ENCODE measurements around the gene SLC10A7.

Gene SLC10A7

GRCh38 chr4:146327859-146328650, 193.7 kb downstream of the SLC10A7 start:
- H2BK5ac ChIP-seq (ENCODE audit: low read depth, low read length, poor library complexity, severe bottlenecking) = no peak overlapping the region
- no peaks in the 10 kb centered on the region for H3K9me3 ChIP-seq (ENCODE audit: control insufficient read depth, low read length)
- no peak overlapping the region for H2AFZ ChIP-seq (ENCODE audit: low read depth, low read length)
- H3K79me1 ChIP-seq (replicated peaks; ENCODE audit: low read length, poor library complexity, severe bottlenecking) = peaks cover 5% of the 10 kb centered on the region
- H3K4me3 ChIP-seq (ENCODE audit: insufficient read depth in 1 of 2, low read depth in 1 of 2, low read length in 2 of 2) = no peak overlapping the region
- peak overlapping the region; percentile 73 for H4K91ac ChIP-seq (ENCODE audit: low read length)
- H2BK12ac ChIP-seq (ENCODE audit: low read length in 2 of 2) = peak overlapping the region; percentile 28 to 42
- H3K14ac ChIP-seq (ENCODE audit: low read length in 2 of 2) = peak overlapping the region in 1 of 2 experiments; percentile 13
- no peaks in the 10 kb centered on the region for H3K36me3 ChIP-seq (ENCODE audit: control insufficient read depth in 1 of 2, insufficient read depth in 2 of 2, low read depth in 1 of 2, low read length in 2 of 2)
- H3K4ac ChIP-seq (ENCODE audit: low read depth in 1 of 2, low read length in 2 of 2) = no peak overlapping the region
- no peak for DNase-seq
- H3K18ac ChIP-seq (ENCODE audit: low read depth in 1 of 2, low read length in 2 of 2) = peak overlapping the region in 1 of 2 experiments; percentile 31
- peak overlapping the region; percentile 8 for H3K27ac ChIP-seq (ENCODE audit: low read length, poor library complexity, severe bottlenecking)
- no peaks in the 10 kb centered on the region for H3K27me3 ChIP-seq (ENCODE audit: control insufficient read depth in 1 of 2, insufficient read depth in 1 of 2, low read length in 2 of 2)
- H3K4me1 ChIP-seq (ENCODE audit: control insufficient read depth, insufficient read depth, low read depth, low read length) = peaks cover 4% of the 10 kb centered on the region
- 84% methylated on average over 6 of the region's 6 CpGs for WGBS
- H2AK5ac ChIP-seq (ENCODE audit: low read length, severe bottlenecking) = peak overlapping the region; percentile 0
- no peak overlapping the region for H4K8ac ChIP-seq (ENCODE audit: low read length)
- no peak overlapping the region for H2BK120ac ChIP-seq (ENCODE audit: low read depth, low read length)
- H3K23ac ChIP-seq (ENCODE audit: low read length in 2 of 2) = no peak overlapping the region
- no peak overlapping the region for H3K9ac ChIP-seq (ENCODE audit: low read length)
- no peak overlapping the region for H3K4me2 ChIP-seq (ENCODE audit: low read length, poor library complexity, severe bottlenecking)
- no peak overlapping the region for H2BK15ac ChIP-seq (ENCODE audit: low read depth, poor library complexity, severe bottlenecking)

GRCh38 chr4:146318894-146319293, 202.8 kb downstream of the SLC10A7 start:
- H4K91ac ChIP-seq (ENCODE audit: low read length) = no peak overlapping the region
- no peak for DNase-seq
- H2AFZ ChIP-seq (ENCODE audit: low read depth, low read length) = no peak overlapping the region
- H3K27ac ChIP-seq (ENCODE audit: low read length, poor library complexity, severe bottlenecking) = no peak overlapping the region
- H4K8ac ChIP-seq (ENCODE audit: low read length) = no peak overlapping the region
- no peaks in the 10 kb centered on the region for H3K27me3 ChIP-seq (ENCODE audit: control insufficient read depth in 1 of 2, insufficient read depth in 1 of 2, low read length in 2 of 2)
- H2BK5ac ChIP-seq (ENCODE audit: low read depth, low read length, poor library complexity, severe bottlenecking) = no peak overlapping the region
- no peaks in the 10 kb centered on the region for H3K4me1 ChIP-seq (ENCODE audit: control insufficient read depth, insufficient read depth, low read depth, low read length)
- H2AK5ac ChIP-seq (ENCODE audit: low read length, severe bottlenecking) = no peak overlapping the region
- H3K79me1 ChIP-seq (replicated peaks; ENCODE audit: low read length, poor library complexity, severe bottlenecking) = peaks cover 3% of the 10 kb centered on the region
- no peak overlapping the region for H3K4ac ChIP-seq (ENCODE audit: low read depth in 1 of 2, low read length in 2 of 2)
- H3K23ac ChIP-seq (ENCODE audit: low read length in 2 of 2) = no peak overlapping the region
- no peak overlapping the region for H2BK120ac ChIP-seq (ENCODE audit: low read depth, low read length)
- H3K9me3 ChIP-seq (ENCODE audit: control insufficient read depth, low read length) = no peaks in the 10 kb centered on the region
- H3K14ac ChIP-seq (ENCODE audit: low read length in 2 of 2) = no peak overlapping the region
- no peaks in the 10 kb centered on the region for H3K36me3 ChIP-seq (ENCODE audit: control insufficient read depth in 1 of 2, insufficient read depth in 2 of 2, low read depth in 1 of 2, low read length in 2 of 2)
- H2BK12ac ChIP-seq (ENCODE audit: low read length in 2 of 2) = no peak overlapping the region
- no peak overlapping the region for H3K18ac ChIP-seq (ENCODE audit: low read depth in 1 of 2, low read length in 2 of 2)
- H3K4me2 ChIP-seq (ENCODE audit: low read length, poor library complexity, severe bottlenecking) = no peak overlapping the region
- no peak overlapping the region for H3K9ac ChIP-seq (ENCODE audit: low read length)
- no peak overlapping the region for H2BK15ac ChIP-seq (ENCODE audit: low read depth, poor library complexity, severe bottlenecking)
- H3K4me3 ChIP-seq (ENCODE audit: insufficient read depth in 1 of 2, low read depth in 1 of 2, low read length in 2 of 2) = no peak overlapping the region

GRCh38 chr4:146317783-146318182, 204.0 kb downstream of the SLC10A7 start:
- Histone ChIP-seq H2BK5ac (ENCODE audit: low read depth, low read length, poor library complexity, severe bottlenecking) (no peak overlapping the region), H2AK5ac (ENCODE audit: low read length, severe bottlenecking) (no peak overlapping the region), H3K27me3 (ENCODE audit: control insufficient read depth in 1 of 2, insufficient read depth in 1 of 2, low read length in 2 of 2) (no peaks in the 10 kb centered on the region), H2BK120ac (ENCODE audit: low read depth, low read length) (no peak overlapping the region), H3K36me3 (ENCODE audit: control insufficient read depth in 1 of 2, insufficient read depth in 2 of 2, low read depth in 1 of 2, low read length in 2 of 2) (no peaks in the 10 kb centered on the region), H3K4me2 (ENCODE audit: low read length, poor library complexity, severe bottlenecking) (no peak overlapping the region), H4K8ac (ENCODE audit: low read length) (no peak overlapping the region), H3K27ac (ENCODE audit: low read length, poor library complexity, severe bottlenecking) (no peak overlapping the region), H2BK12ac (ENCODE audit: low read length in 2 of 2) (no peak overlapping the region), H3K9ac (ENCODE audit: low read length) (no peak overlapping the region), H4K91ac (ENCODE audit: low read length) (no peak overlapping the region), H3K79me1 (replicated peaks; ENCODE audit: low read length, poor library complexity, severe bottlenecking) (peaks cover 6% of the 10 kb centered on the region), H3K18ac (ENCODE audit: low read depth in 1 of 2, low read length in 2 of 2) (no peak overlapping the region), H3K4ac (ENCODE audit: low read depth in 1 of 2, low read length in 2 of 2) (no peak overlapping the region), H3K4me1 (ENCODE audit: control insufficient read depth, insufficient read depth, low read depth, low read length) (no peaks in the 10 kb centered on the region), H2AFZ (ENCODE audit: low read depth, low read length) (no peak overlapping the region), H2BK15ac (ENCODE audit: low read depth, poor library complexity, severe bottlenecking) (no peak overlapping the region), H3K9me3 (ENCODE audit: control insufficient read depth, low read length) (no peaks in the 10 kb centered on the region), H3K4me3 (ENCODE audit: insufficient read depth in 1 of 2, low read depth in 1 of 2, low read length in 2 of 2) (no peak overlapping the region), H3K23ac (ENCODE audit: low read length in 2 of 2) (no peak overlapping the region), H3K14ac (ENCODE audit: low read length in 2 of 2) (no peak overlapping the region)
- 97% methylated on average over 1 of the region's 1 CpG for WGBS
- DNase-seq = peak; percentile 44

DNA sequence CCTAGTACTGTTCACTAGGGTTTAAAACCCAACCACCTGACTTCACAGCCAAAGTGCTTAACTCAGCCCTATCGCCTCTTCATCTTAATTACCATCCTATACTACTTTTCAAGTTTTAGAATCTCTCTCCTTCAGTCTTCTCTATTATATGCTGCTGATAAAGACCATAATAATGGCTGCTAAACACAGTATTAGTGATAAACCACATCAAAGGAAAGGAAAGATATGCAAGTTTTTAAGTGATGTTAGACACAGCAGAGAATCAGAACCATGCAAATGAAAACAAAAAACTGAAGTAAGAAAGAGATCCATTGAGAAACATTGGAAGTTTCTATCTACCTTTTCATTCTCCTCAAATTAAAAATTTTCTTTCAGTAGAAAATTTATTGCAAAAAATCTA, 206.6 kb downstream of the SLC10A7 start:
- Histone ChIP-seq H3K14ac (ENCODE audit: low read length in 2 of 2) (no peak overlapping the region), H3K23ac (ENCODE audit: low read length in 2 of 2) (no peak overlapping the region), H4K8ac (ENCODE audit: low read length) (no peak overlapping the region), H4K91ac (ENCODE audit: low read length) (no peak overlapping the region), H3K4ac (ENCODE audit: low read depth in 1 of 2, low read length in 2 of 2) (no peak overlapping the region), H2BK5ac (ENCODE audit: low read depth, low read length, poor library complexity, severe bottlenecking) (no peak overlapping the region), H3K4me1 (ENCODE audit: control insufficient read depth, insufficient read depth, low read depth, low read length) (no peaks in the 10 kb centered on the region), H3K27me3 (ENCODE audit: control insufficient read depth in 1 of 2, insufficient read depth in 1 of 2, low read length in 2 of 2) (no peaks in the 10 kb centered on the region), H3K4me3 (ENCODE audit: insufficient read depth in 1 of 2, low read depth in 1 of 2, low read length in 2 of 2) (no peak overlapping the region), H2BK12ac (ENCODE audit: low read length in 2 of 2) (no peak overlapping the region), H2AFZ (ENCODE audit: low read depth, low read length) (no peak overlapping the region), H3K36me3 (ENCODE audit: control insufficient read depth in 1 of 2, insufficient read depth in 2 of 2, low read depth in 1 of 2, low read length in 2 of 2) (no peaks in the 10 kb centered on the region), H3K27ac (ENCODE audit: low read length, poor library complexity, severe bottlenecking) (no peak overlapping the region), H3K9ac (ENCODE audit: low read length) (no peak overlapping the region), H3K4me2 (ENCODE audit: low read length, poor library complexity, severe bottlenecking) (no peak overlapping the region), H2BK120ac (ENCODE audit: low read depth, low read length) (no peak overlapping the region), H3K9me3 (ENCODE audit: control insufficient read depth, low read length) (no peaks in the 10 kb centered on the region), H2BK15ac (ENCODE audit: low read depth, poor library complexity, severe bottlenecking) (no peak overlapping the region), H3K79me1 (replicated peaks; ENCODE audit: low read length, poor library complexity, severe bottlenecking) (peaks cover 6% of the 10 kb centered on the region), H2AK5ac (ENCODE audit: low read length, severe bottlenecking) (no peak overlapping the region), H3K18ac (ENCODE audit: low read depth in 1 of 2, low read length in 2 of 2) (no peak overlapping the region)
- no CpG with 5 or more reads among the region's 1 CpG for WGBS
- DNase-seq = no peak

All from mesenchymal stem cell (in vitro differentiated cells and primary cell).